SU-DHL-6 (cell line): Measurements from ENCODE around the gene SCD.

Source experiments
- EZH2phosphoT487 ChIP-seq: fragments of 200-600 bp; sonication (generic), shearing (Covaris generic); conservative IDR thresholded peaks from 2 replicates; pipeline ENCODE4 v1.6.1; 2018; ENCODE audit warnings: mild to moderate bottlenecking, antibody characterized with exemption, low read length, moderate library complexity, mixed read lengths
- TF ChIP-seq, protein P1 (sequence below): fragments of 200-600 bp; sonication (generic); IDR thresholded peaks from one replicate; pipeline ENCODE4 v1.5.1; 2017; ENCODE audit warnings: antibody characterized with exemption, mild to moderate bottlenecking, low read length, moderate library complexity; ENCODE audit not compliant: insufficient read depth, poor library complexity, severe bottlenecking

- TF ChIP-seq, protein P1, sequence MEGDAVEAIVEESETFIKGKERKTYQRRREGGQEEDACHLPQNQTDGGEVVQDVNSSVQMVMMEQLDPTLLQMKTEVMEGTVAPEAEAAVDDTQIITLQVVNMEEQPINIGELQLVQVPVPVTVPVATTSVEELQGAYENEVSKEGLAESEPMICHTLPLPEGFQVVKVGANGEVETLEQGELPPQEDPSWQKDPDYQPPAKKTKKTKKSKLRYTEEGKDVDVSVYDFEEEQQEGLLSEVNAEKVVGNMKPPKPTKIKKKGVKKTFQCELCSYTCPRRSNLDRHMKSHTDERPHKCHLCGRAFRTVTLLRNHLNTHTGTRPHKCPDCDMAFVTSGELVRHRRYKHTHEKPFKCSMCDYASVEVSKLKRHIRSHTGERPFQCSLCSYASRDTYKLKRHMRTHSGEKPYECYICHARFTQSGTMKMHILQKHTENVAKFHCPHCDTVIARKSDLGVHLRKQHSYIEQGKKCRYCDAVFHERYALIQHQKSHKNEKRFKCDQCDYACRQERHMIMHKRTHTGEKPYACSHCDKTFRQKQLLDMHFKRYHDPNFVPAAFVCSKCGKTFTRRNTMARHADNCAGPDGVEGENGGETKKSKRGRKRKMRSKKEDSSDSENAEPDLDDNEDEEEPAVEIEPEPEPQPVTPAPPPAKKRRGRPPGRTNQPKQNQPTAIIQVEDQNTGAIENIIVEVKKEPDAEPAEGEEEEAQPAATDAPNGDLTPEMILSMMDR: no peak
- no peak for TF ChIP-seq EZH2phosphoT487
Observed at GRCh38 chr10:100349087-100349486, 2.1 kb downstream of the SCD start.
